Fibroblast of the aortic adventitia (primary cell): ENCODE measurements around the gene ZNF778. TPM values are rescaled to one million over a fixed set of nuclear protein-coding genes. Genes with fewer than 3 reads are reported as not detected.
"Not testable (repeated sequence)": the region's sequence is repeated elsewhere in the genome, so short reads cannot be mapped to it uniquely, and the experiment has no call there.

ENCODE experiments used
- DNase-seq: peaks from one replicate; pipeline ENCODE4 v3.0.0-alpha.2; 2010; ENCODE audit warnings: low read depth
- H3K4me3 ChIP-seq: 2 replicates; pipeline ENCODE4 v1.5.1; 2011; ENCODE audit warnings: low read depth, mild to moderate bottlenecking, control low read depth, low read length, moderate library complexity
- CTCF ChIP-seq: IDR thresholded peaks from 2 replicates; pipeline ENCODE4 v1.5.1; 2011; ENCODE audit warnings: mild to moderate bottlenecking, low read length, control low read depth, inconsistent platforms; ENCODE audit not compliant: insufficient read depth
- total RNA-seq: library from RNA; depleted of rRNA; stranded (reverse); fragments of >200 nt; gene quantifications from 2 replicates; pipeline ENCODE4 v1.2.3, GENCODE V29; 2012; ENCODE audit warnings: low replicate concordance

The ZNF778 gene
- total RNA-seq, 1 donor = 8.0 TPM

GRCh38 chr16:89242795-89243200 is 25.3 kb downstream of the ZNF778 start:
- no peak overlapping the region for H3K4me3 ChIP-seq
- TF ChIP-seq CTCF = no peak
- DNase-seq = no peak

GRCh38 chr16:89243664-89244063 is 26.2 kb downstream of the ZNF778 start:
- H3K4me3 ChIP-seq = no peak overlapping the region
- no peak for TF ChIP-seq CTCF
- no peak for DNase-seq

GRCh38 chr16:89244264-89244663 is 26.8 kb downstream of the ZNF778 start:
- H3K4me3 ChIP-seq, DNase-seq: not testable (repeated sequence)

- no peak for TF ChIP-seq CTCF
- no peak for DNase-seq
- H3K4me3 ChIP-seq = no peak overlapping the region
Measured at GRCh38 chr16:89244754-89245153, 27.3 kb downstream of the ZNF778 start.

- no peak for TF ChIP-seq CTCF
- peak overlapping the region; percentile 62 for H3K4me3 ChIP-seq
- no peak for DNase-seq
Measured at GRCh38 chr16:89246383-89246902, 28.9 kb downstream of the ZNF778 start.

- peak; percentile 83 for DNase-seq
- no peak for TF ChIP-seq CTCF
- H3K4me3 ChIP-seq = peak overlapping the region; percentile 62
Measured at GRCh38 chr16:89246903-89247733, 29.6 kb downstream of the ZNF778 start.

GRCh38 chr16:89247734-89248075 is 30.2 kb downstream of the ZNF778 start:
- peak overlapping the region; percentile 54 for H3K4me3 ChIP-seq
- not testable (repeated sequence) for DNase-seq
